ENCODE results near the gene RIPOR2. TPM values are rescaled to one million over a fixed set of nuclear protein-coding genes. Genes with fewer than 3 reads are reported as not detected.

Gene RIPOR2
- total and polyA plus RNA-seq, 2 donors (not counting 3 experiments of a cell fraction or from before 2014, with no cell fraction given), result 0.10 TPM; not detected in 1

DNA sequence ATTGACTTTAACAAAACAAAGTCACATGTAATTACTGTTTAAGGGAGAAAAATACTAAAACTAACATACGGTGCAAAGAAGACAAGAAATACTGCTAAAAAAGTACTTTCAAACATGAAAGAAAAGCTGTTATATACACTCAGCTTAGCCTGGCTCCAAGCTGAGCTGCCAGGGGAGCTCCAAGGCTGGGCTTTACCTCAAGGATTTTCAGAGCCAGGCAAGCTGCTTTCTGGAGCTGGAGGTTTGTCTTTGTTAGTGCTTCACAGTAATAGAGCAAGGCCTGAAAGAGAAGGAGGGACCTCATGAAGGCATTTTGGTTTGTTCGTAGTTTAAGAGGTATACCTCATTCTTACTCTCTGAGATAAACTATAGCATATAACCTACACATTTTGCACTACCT lies 117.4 kb downstream of the RIPOR2 start:
- dilution Hi-C loops (cut with MboI; ENCODE audit: extremely low pct_ligation_motif_present, low sequenced_read_pairs), result no loop called here
- FAIRE-seq (no peak), DNase-seq (ENCODE audit: low read depth, low spot score) (no peak)
- Histone ChIP-seq H3K9me1 (replicated peaks; ENCODE audit: control insufficient read depth, extremely low read depth, insufficient read depth, low read length) (no peaks in the 10 kb centered on the region), H3K79me2 (ENCODE audit: control insufficient read depth, insufficient read depth, low read length) (no peaks in the 10 kb centered on the region), H3K27me3 (ENCODE audit: control insufficient read depth in 2 of 2, insufficient read depth in 2 of 2, low read length in 2 of 2) (no peaks in the 10 kb centered on the region), H3K27ac (ENCODE audit: insufficient read depth, low read depth, low read length) (no peak overlapping the region), H3K4me2 (ENCODE audit: insufficient read depth, low read length) (no peak overlapping the region), H3K36me3 (ENCODE audit: control insufficient read depth in 2 of 2, extremely low read depth in 1 of 2, insufficient read depth in 2 of 2, low read length in 2 of 2) (no peaks in the 10 kb centered on the region), H2AFZ (ENCODE audit: low read depth, low read length) (no peak overlapping the region), H3K4me3 (replicated peaks in 1 of 3; ENCODE audit: insufficient read depth in 1 of 3, low read depth in 1 of 3, low read length in 3 of 3) (no peak overlapping the region), H4K20me1 (replicated peaks; ENCODE audit: control insufficient read depth, extremely low read depth, insufficient read depth, low read length) (no peaks in the 10 kb centered on the region), H3K4me1 (ENCODE audit: control insufficient read depth, extremely low read depth, insufficient read depth, low read length) (no peaks in the 10 kb centered on the region), H3K9ac (replicated peaks; ENCODE audit: extremely low read depth, insufficient read depth, low read length) (no peak overlapping the region), H3K9me3 (replicated peaks; ENCODE audit: control insufficient read depth, insufficient read depth, low read length) (no peaks in the 10 kb centered on the region)
- CTCF ChIA-PET, result interaction anchor here (0.9 kb wide), 1 partner anchor 8 kb away, joined by 3 read pairs; no protein-coding TSS in a partner anchor
- POLR2A ChIA-PET, result no interaction called here
- intact Hi-C loops (cut with micrococcal nuclease), result no loop called here
- TF ChIP-seq FOS (IDR thresholded peaks at IDR 0.05; ENCODE audit: borderline replicate concordance, insufficient read depth, low read length) (no peak), GATA2 (IDR thresholded peaks at IDR 0.05; ENCODE audit: insufficient read depth, insufficient read length, low read depth, low read length) (no peak), POLR2AphosphoS5 (IDR thresholded peaks at IDR 0.05; ENCODE audit: insufficient read depth, low read depth, low read length) (no peak), MYC (IDR thresholded peaks at IDR 0.05; ENCODE audit: low read depth, low read length) (no peak), POLR2A (IDR thresholded peaks at IDR 0.05; ENCODE audit: low read depth, low read length) (no peak), JUN (IDR thresholded peaks at IDR 0.05; ENCODE audit: borderline replicate concordance, insufficient read depth, insufficient read length, low read depth) (no peak), EZH2 (IDR thresholded peaks at IDR 0.05; ENCODE audit: borderline replicate concordance, low read depth, low read length, severe bottlenecking) (no peak)
- TF ChIP-seq, protein P1, sequence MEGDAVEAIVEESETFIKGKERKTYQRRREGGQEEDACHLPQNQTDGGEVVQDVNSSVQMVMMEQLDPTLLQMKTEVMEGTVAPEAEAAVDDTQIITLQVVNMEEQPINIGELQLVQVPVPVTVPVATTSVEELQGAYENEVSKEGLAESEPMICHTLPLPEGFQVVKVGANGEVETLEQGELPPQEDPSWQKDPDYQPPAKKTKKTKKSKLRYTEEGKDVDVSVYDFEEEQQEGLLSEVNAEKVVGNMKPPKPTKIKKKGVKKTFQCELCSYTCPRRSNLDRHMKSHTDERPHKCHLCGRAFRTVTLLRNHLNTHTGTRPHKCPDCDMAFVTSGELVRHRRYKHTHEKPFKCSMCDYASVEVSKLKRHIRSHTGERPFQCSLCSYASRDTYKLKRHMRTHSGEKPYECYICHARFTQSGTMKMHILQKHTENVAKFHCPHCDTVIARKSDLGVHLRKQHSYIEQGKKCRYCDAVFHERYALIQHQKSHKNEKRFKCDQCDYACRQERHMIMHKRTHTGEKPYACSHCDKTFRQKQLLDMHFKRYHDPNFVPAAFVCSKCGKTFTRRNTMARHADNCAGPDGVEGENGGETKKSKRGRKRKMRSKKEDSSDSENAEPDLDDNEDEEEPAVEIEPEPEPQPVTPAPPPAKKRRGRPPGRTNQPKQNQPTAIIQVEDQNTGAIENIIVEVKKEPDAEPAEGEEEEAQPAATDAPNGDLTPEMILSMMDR (IDR thresholded peaks at IDR 0.05; ENCODE audit: extremely low read depth in 1 of 2, insufficient read depth in 1 of 2, low read depth in 1 of 2, low read length in 2 of 2), result no peak
- TF ChIP-seq, protein P2, sequence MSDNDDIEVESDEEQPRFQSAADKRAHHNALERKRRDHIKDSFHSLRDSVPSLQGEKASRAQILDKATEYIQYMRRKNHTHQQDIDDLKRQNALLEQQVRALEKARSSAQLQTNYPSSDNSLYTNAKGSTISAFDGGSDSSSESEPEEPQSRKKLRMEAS (IDR thresholded peaks at IDR 0.05; ENCODE audit: insufficient read depth, insufficient read length), result no peak
- no TSS peak for BruUV-seq (replicated peaks)

Measured in endothelial cell of umbilical vein (primary cell).